Muscle of leg (tissue), 11 donors: ENCODE results near the gene GUCA2B. TPM values are rescaled to one million over a fixed set of nuclear protein-coding genes. Genes with fewer than 3 reads are reported as not detected.

Experiments used
- DNase-seq: peaks from one replicate; pipeline ENCODE4 v3.0.0; 2013
- H3K27ac ChIP-seq: one replicate; pipeline ENCODE4 v1.5.1; 2013; ENCODE audit warnings: mild to moderate bottlenecking, low read length, control low read depth
- H3K27me3 ChIP-seq: one replicate; pipeline ENCODE4 v1.6.1; 2013; ENCODE audit warnings: low read length; ENCODE audit not compliant: control insufficient read depth, insufficient read depth
- H3K36me3 ChIP-seq: one replicate; pipeline ENCODE4 v1.6.1; 2013; ENCODE audit warnings: low read length; ENCODE audit not compliant: control insufficient read depth, insufficient read depth
- H3K4me1 ChIP-seq: one replicate; pipeline ENCODE4 v1.6.1; 2013; ENCODE audit warnings: low read length; ENCODE audit not compliant: control insufficient read depth, insufficient read depth
- H3K4me3 ChIP-seq: one replicate; pipeline ENCODE4 v1.5.1; 2013; ENCODE audit warnings: low read length, control low read depth
- H3K9me3 ChIP-seq: replicated peaks from 2 replicates; pipeline ENCODE4 v1.6.1; 2013; ENCODE audit warnings: low read depth, low read length; ENCODE audit not compliant: control insufficient read depth
- WGBS: methylation state at CpG from one replicate; pipeline ENCODE4 v1.1.5; 2013; ENCODE audit warnings: missing lambda C conversion rate; ENCODE audit not compliant: insufficient coverage; 5-methylcytosine and 5-hydroxymethylcytosine counted together
- polyA plus RNA-seq, 8 donors: library from polyadenylated mRNA; unstranded; fragments of 120-200 nt; gene quantifications; one replicate each; pipeline versions ENCODE4 v1.2.1 to v1.2.3, GENCODE V29; 2013; ENCODE audit warnings: inconsistent platforms in 1 of 8, low replicate concordance in 1 of 8; ENCODE audit not compliant: insufficient read length in 8 of 8, insufficient read depth in 1 of 8
- total RNA-seq: library from RNA; stranded (reverse); fragments of 120-200 nt; gene quantifications from one replicate; pipeline ENCODE4 v1.2.4, GENCODE V29; 2013

The GUCA2B gene
- total and polyA plus RNA-seq, 9 donors = 0.32 TPM; not detected in 8

- no peaks in the 10 kb centered on the region for H3K9me3 ChIP-seq
- H3K27ac ChIP-seq = no peak overlapping the region
- peaks cover 2% of the 10 kb centered on the region for H3K36me3 ChIP-seq
- peaks cover 33% of the 10 kb centered on the region for H3K4me1 ChIP-seq
- 23% methylated on average over 3 of the region's 9 CpGs for WGBS
- no peaks in the 10 kb centered on the region for H3K27me3 ChIP-seq
- peak; percentile 56 for DNase-seq
- no peak overlapping the region for H3K4me3 ChIP-seq
Observed at GRCh38 chr1:42173155-42173933, 20.1 kb downstream of the GUCA2B start.

DNA sequence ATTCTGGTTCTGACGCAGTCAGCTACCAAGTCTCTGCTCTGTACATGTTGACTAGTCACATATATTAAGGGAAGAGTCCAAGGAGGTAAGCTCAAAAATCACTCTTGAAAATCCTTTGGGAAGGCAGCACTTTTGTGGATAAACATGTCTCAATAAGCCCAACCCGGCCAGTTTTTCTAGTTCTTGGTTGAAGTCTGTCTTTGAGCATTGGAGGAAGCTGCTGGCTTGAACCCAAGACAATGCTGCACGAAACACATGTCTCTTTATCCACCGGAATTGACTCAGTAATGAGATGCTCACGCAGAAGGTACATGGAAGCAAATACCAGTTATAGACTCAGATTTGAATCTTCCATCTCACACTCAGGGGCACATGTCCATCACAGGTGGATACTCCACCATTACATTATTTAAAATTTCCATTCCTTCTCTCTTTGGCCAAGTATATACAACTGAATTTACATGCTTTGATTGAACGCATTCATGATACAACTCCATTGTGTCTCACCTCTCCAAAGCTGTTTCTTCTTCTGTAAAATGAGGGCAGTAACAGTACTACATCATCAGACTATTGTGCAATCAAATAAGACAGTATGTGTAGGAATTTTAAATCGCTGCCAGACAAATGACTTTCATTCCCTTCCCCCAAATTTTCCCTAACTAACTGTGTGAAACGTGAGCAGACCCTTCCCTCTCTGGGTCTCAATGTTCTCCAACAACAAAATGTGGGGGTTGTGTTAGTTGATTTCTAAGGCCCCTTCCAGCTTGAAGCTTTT lies 20.9 kb downstream of the GUCA2B start:
- peak; percentile 60 for DNase-seq
- H3K27ac ChIP-seq = no peak overlapping the region
- H3K36me3 ChIP-seq = peaks cover 2% of the 10 kb centered on the region
- no peaks in the 10 kb centered on the region for H3K9me3 ChIP-seq
- H3K4me1 ChIP-seq = peaks cover 26% of the 10 kb centered on the region
- WGBS = 38% methylated on average over 3 of the region's 8 CpGs
- no peak overlapping the region for H3K4me3 ChIP-seq
- no peaks in the 10 kb centered on the region for H3K27me3 ChIP-seq

DNA sequence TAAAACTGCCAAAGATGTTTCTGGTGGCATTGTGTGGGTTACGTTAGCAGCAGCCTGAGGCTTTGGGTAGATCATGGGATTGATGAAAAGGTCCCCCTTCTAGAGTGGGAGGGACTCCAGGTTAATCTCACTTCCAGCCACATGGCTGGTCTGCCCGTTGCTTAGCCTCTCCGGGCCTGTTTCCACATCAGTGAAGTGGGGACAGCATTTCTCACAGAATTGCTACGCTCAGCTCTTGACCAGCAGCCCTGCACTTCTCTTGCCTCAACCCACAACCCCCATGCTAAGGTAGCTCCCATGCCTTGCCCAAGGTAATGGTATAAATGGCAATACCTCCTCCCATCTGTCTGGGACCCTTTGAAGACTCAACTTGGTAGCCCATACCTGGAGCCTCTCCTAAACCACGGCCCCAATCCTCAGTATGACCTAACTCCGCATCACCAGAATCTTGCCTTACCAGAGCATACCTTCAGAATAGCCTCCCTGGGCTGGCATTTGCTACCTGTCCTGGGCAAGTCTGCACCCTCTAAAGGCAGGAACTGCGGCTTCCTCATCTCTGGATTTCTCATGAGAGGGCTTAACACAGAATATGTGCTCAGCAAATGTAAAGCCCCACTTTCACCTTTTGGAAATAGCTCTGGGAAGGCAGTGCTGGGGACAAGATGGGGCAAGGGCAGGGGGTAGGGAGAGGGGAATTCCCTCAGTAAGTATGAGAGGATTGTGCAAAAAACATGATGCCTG lies 22.3 kb downstream of the GUCA2B start:
- peaks cover 20% of the 10 kb centered on the region for H3K4me1 ChIP-seq
- peaks cover 9% of the 10 kb centered on the region for H3K36me3 ChIP-seq
- H3K27me3 ChIP-seq = no peaks in the 10 kb centered on the region
- no peaks in the 10 kb centered on the region for H3K9me3 ChIP-seq
- H3K4me3 ChIP-seq = no peak overlapping the region
- no peak overlapping the region for H3K27ac ChIP-seq
- WGBS = 74% methylated on average over 6 of the region's 7 CpGs
- no peak for DNase-seq

- WGBS = 69% methylated on average over 4 of the region's 4 CpGs
- DNase-seq = peak; percentile 47
- Histone ChIP-seq H3K27me3 (no peaks in the 10 kb centered on the region), H3K4me1 (peaks cover 11% of the 10 kb centered on the region), H3K4me3 (no peak overlapping the region), H3K36me3 (peaks cover 15% of the 10 kb centered on the region), H3K9me3 (no peaks in the 10 kb centered on the region), H3K27ac (no peak overlapping the region)
Observed at GRCh38 chr1:42176902-42177519, 23.8 kb downstream of the GUCA2B start.

- Histone ChIP-seq H3K4me3 (no peak overlapping the region), H3K27me3 (no peaks in the 10 kb centered on the region), H3K27ac (no peak overlapping the region), H3K36me3 (peaks cover 15% of the 10 kb centered on the region), H3K4me1 (peaks cover 8% of the 10 kb centered on the region), H3K9me3 (no peaks in the 10 kb centered on the region)
- peak; percentile 56 for DNase-seq
- 26% methylated on average over 2 of the region's 6 CpGs for WGBS
Observed at GRCh38 chr1:42177541-42177981, 24.4 kb downstream of the GUCA2B start.

DNA sequence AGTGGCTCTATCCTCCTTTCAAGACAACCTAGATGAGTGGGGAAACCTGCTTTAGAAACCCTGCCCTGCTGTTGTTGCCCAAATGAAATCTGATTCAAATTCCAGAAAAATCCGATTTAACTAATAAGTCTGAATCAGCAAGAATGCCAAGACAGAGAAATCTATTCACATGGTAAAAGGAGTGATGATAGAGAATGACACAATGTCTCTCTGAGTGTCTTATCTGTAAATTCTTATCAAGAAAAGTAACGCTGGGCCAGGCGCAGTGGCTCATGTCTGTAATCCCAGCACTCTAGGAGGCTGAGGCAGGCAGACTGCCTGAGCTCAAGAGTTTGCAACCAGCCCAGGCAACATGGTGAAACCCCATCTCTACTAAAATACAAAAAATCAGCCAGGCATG lies 25.0 kb downstream of the GUCA2B start:
- peaks cover 2% of the 10 kb centered on the region for H3K4me1 ChIP-seq
- no peaks in the 10 kb centered on the region for H3K9me3 ChIP-seq
- H3K27ac ChIP-seq = no peak overlapping the region
- peaks cover 17% of the 10 kb centered on the region for H3K36me3 ChIP-seq
- H3K4me3 ChIP-seq = no peak overlapping the region
- no peak for DNase-seq
- H3K27me3 ChIP-seq = no peaks in the 10 kb centered on the region
- WGBS = 80% methylated on average over 1 of the region's 3 CpGs

DNA sequence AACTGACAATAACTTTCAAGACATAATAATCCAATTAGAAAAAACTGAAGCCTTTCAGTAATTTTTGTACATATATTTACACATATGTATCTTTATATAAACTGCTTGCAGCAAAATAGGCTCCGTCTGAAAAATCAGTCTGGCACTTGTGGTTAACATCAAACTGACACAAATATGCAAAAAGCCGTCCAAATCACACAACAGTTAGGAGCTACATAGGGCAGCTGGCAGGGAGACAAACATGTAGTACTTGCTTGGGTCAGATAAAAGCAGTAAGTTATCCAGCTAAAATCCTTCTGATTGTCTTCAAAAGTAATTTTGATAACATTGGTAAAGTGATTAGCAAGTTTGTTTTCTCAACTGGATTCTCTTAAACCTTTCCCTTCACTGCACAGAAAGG lies 26.1 kb downstream of the GUCA2B start:
- peaks cover 17% of the 10 kb centered on the region for H3K36me3 ChIP-seq
- no peak overlapping the region for H3K27ac ChIP-seq
- WGBS = no CpG with 5 or more reads among the region's 2 CpGs

GRCh38 chr1:42179900-42180329 lies 26.7 kb downstream of the GUCA2B start:
- Histone ChIP-seq H3K9me3 (no peaks in the 10 kb centered on the region), H3K4me3 (no peak overlapping the region), H3K27me3 (no peaks in the 10 kb centered on the region), H3K4me1 (no peaks in the 10 kb centered on the region), H3K36me3 (peaks cover 22% of the 10 kb centered on the region), H3K27ac (no peak overlapping the region)
- DNase-seq = no peak
- no CpG with 5 or more reads among the region's 4 CpGs for WGBS

More for the DNA sequence above, 26.1 kb downstream of the GUCA2B start:
- Histone ChIP-seq H3K4me1 (no peaks in the 10 kb centered on the region), H3K4me3 (no peak overlapping the region), H3K9me3 (no peaks in the 10 kb centered on the region), H3K27me3 (no peaks in the 10 kb centered on the region)
- DNase-seq = no peak

GRCh38 chr1:42181687-42182086 lies 28.5 kb downstream of the GUCA2B start:
- Histone ChIP-seq H3K27me3 (no peaks in the 10 kb centered on the region), H3K36me3 (peaks cover 24% of the 10 kb centered on the region), H3K4me1 (no peaks in the 10 kb centered on the region), H3K9me3 (no peaks in the 10 kb centered on the region), H3K27ac (no peak overlapping the region), H3K4me3 (no peak overlapping the region)
- DNase-seq = no peak
- 93% methylated on average over 2 of the region's 4 CpGs for WGBS
